GM19025 (cell line): ENCODE data around the gene KCNG3.
"Not testable (repeated sequence)": the region's sequence is repeated elsewhere in the genome, so short reads cannot be mapped to it uniquely, and the experiment has no call there.

Experiments
- ATAC-seq: cut with Tn5 transposase; IDR thresholded peaks from one replicate; pipeline ENCODE4 v1.9.1; 2021; ENCODE audit warnings: mild to moderate bottlenecking, low read depth, moderate library complexity; ENCODE audit not compliant: unreplicated experiment

Gene KCNG3

DNA sequence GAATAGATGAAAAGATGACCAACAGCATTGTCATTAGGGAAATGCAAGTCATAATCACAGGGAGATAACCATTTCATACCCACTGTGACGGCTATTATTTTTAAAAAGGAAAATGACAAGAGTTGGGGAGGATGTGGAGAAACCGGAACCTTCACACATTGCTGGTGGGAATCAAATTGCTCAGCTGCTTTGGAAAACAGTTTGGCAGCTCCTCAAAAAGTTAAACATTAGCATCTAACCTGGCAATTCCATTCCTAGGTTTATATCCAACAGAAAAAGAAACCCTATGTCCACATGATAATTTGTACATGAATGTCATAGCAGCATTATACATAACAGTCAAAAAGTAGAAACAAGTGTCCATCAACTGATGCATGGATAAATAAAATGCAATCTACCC is 58.2 kb downstream of the KCNG3 start:
- no peak for ATAC-seq

DNA sequence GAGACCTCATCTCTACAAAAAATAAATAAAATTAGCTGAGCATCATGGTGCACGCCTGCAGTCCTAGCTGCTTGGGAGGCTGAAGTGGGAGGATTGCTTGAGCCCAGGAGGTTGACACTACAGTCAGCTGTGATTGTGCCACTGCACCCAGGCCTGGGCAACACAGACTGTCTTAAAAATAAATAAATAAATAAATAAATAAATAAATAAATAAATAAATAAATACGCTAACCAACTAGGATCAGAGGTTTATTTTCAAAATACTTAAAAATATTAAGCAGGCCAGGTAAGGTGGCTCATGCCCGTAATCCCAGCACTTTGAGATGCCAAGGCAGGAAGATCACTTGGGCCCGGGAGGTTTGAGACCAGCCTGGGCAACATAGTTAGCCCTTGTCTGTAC is 63.6 kb downstream of the KCNG3 start:
- no peak for ATAC-seq

DNA sequence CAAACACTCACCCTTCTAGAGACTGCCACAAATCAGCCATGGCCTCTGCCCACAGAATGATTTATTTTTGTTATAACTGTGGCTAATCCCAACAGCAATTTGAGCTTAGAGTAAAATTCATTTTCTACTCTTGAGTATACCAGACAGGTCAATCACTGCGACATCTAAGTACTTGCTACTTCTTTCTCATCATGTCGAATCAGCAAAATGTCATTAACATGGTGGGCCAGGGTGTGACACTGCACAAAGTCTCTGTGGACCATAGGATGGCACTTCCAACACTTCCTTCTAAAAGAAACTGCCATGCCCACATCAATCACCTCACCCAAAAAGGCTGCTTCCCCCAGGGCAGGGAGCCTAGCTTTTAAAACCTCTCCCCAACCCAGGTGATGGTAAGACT is 64.4 kb downstream of the KCNG3 start:
- ATAC-seq, result no peak

DNA sequence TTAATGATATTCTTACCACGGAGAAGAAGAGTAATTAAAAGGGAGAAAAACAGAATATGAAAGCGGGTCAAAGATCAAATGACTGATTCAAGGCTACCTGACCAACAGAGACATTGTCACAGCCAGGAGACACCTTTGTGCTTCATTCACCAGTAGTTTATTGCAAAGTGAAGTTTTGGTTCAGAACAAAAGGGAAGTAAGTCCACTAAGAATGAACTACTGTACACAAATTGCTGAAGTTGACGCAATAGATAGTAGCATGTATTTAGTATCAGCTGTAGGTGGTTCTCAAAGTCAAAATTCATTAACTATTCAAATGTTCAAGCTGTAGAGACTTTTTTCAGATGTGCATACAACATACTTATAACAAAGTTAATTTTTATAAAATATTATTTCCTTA is 68.1 kb downstream of the KCNG3 start:
- no peak for ATAC-seq

DNA sequence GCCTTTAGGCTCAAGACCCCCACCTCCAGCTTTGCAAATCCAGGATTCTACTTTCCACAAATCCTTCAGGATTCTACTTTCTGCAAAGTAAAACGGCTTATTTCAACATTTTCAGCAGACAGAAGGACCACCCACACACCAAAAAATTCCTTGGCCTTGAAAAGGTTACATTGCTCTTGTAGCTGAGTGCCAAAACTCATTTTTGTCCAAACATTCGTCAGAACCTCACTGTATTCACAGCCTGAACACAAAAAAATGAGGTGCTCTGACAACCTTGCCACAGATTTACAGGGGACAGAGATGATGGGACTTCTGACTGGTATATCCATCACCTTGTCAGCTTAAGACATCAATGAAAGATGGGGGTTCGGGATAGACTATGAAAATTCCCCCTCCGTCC is 69.7 kb downstream of the KCNG3 start:
- ATAC-seq, result no peak

DNA sequence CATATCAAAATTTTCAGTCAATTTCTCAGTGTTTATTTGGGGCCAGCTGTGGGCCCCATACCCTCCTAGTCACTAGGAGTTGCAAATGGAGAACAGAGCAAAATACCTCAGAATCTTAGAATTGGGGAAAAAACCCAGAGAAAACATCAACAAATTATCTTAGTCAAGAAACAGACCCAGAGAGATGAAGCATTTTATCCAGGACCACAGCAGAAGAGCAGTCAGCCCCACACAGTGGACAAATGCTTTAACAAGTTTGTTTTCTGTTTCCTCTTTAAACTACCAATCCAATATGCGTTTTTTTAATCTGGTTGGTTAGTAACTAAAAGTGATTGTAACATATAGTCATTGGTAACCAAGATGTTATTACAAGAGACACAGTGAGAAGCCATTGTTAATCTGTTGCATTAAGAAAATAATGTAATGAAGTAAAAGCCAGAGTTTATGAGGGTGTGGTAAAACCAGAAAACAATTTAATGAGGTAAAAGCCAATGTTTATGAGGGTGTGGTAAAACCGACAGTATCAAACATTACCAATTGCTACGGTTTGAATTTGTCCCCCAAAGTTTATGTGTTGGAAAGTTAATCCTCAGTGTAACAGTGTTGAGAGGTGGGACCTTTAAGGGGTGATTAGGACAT is 72.1 kb downstream of the KCNG3 start:
- ATAC-seq, result no peak

DNA sequence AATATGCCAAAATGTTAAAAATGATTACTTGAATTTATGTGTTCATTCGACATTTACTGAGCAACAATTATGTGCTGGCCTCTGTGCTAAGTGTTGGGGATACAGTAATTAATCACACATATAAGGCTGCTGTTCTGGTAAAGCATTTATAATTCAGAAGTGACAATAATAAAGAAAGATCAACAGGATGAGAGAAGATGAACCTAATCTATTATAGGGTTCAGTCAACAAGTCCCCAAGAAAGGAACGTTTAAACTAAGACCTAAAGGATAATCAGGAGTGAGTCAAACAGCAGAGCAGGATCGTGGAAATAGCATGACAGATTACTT is 72.7 kb downstream of the KCNG3 start:
- ATAC-seq, result no peak

DNA sequence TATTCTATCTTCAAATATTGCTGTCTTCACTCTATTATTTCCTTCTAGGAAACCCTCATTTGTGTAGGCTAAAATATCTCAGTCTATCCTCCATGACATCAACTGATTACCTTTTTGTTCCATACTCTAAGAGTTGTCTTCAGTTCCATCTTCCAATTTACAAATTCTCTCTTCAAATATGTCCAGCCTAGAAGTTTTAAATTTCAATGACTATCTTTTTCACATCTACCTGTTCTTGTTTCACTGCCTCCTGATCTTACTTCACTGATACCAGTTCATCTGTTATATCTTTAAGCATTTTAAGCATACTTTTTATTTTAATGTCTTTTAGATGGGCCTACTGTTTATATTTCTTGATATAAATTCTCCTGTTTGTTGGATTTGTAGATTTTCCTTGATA is 79.1 kb downstream of the KCNG3 start:
- ATAC-seq, result no peak

DNA sequence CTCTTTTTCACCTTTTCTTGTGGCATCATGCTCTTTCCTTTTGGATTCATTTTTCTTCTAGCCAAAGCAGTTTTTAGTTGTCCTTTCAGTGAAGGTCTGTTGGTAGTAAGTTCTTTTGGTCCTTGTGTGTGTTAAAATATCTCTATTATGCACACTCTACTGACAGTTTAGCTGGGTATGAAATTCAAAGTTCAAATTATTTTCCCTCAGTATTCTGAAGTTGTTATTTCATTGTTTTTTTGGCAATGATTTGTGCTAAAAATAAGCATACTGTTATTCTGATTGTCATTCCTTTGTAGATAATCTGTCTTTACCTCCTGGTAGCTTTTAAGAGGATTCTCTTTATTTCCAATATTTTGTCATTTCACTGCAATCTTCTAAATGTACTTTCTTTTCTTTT is 79.6 kb downstream of the KCNG3 start:
- ATAC-seq, result no peak

DNA sequence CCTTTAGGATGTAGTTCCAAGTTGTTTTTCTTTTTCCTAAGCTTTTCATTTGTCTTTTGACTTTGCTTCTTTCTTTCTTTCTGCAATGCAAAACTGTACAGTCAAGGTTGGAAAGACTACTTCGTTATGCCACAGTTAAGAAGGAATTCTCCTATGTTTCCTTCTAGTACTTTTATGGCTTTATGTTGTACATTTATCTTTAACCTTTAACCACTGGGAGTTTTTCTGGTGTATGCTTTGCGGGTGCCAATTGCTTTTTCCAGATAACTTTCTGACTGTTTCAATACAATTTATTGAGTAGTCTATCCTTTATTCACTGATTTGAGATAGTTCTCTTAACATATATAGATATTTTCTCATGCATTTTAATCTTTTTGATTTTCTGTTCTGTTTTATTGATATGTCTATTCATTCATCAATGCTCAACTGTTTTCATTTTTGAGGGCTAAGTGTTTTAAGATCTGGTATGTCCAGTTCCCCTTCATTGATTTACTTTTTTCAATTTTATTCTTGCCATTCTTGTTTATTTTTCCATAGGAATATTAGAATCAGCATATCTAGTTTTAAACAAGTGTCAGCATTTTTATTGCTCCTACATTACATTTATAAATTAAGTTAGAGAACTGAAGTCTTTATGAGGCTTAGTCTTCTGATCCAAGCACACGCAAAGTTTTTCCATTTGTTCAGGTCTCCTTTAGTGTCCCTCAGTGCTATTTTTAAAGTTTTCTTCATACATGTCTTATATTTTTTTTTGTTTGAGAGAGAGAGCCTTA is 82.9 kb downstream of the KCNG3 start:
- no peak for ATAC-seq

DNA sequence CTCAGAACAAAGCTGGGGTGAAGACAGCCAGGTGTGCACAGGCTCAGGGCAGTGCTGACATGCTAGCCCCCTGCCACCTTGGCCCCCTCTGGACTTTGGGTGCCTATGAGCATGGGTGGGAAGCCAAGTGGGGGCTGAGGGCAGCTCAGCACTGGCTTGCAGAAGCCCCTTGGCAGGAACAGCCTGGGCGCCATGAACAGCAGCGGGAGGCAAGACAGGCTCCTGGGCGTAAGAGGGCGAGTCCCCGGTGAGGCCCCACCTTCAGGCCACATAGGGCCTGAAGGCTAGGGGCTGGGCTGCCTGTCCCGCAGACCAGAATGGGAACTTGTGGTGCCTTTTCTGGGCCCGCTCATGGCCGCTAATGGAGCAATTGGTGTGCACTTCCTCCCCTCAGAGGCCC is 85.8 kb downstream of the KCNG3 start:
- ATAC-seq, result no peak

DNA sequence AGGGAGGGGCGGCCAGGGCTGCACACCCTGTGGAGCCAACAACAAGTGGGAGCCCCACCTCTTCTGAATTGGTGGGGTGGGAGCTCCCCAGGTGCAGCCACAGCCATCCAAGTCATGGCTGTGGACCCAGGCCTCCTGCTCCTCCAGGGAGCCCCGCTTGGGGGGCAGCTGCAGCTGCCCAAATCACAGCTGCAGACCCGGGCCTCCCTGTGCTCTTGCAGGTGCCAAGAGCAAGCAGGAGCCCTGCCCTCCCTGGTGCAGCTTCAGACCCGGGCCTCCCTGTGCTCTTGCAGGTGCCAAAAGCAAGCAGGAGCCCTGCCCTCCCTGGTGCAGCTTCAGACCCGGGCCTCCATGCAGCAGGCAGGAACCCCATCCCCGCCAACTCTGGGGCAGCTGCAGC is 86.3 kb downstream of the KCNG3 start:
- ATAC-seq, result no peak

DNA sequence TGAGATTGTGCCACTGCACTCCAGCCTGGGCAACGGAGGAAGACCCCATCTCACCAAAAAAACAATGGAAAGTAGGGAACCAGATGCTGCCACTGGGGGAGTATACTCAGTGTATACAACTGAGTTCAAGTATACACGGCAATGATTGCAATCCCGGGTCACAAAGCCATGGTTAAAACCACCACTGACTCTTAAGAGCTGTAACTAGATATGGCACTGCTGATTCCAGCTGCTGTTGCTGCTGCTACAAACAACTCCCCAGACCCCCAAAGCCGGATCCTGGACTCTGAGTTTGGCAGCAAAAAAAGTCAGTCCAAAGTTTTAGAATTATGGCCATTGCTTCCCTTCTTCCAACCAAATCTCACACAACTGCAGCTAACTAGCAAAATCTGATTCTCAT is 89.1 kb downstream of the KCNG3 start:
- ATAC-seq, result no peak

DNA sequence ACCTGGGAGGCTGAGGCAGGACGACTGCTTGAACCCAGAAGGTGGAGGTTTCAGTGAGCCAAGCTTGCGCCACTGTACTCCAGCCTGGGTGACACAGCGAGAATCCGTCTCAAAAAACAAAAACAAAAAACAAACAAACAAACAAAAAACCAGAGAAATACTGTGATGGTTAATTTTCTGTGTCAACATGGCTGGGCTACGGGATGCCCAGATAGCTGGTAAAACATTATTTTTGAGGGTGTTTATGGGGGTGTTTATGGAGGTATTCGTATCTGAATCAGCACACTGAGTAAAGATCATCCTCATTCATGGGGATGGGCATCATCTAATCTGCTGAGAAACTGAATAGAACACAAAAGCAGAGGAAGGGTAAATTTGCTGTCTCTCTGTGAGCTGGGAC is 92.0 kb downstream of the KCNG3 start:
- ATAC-seq, result no peak

DNA sequence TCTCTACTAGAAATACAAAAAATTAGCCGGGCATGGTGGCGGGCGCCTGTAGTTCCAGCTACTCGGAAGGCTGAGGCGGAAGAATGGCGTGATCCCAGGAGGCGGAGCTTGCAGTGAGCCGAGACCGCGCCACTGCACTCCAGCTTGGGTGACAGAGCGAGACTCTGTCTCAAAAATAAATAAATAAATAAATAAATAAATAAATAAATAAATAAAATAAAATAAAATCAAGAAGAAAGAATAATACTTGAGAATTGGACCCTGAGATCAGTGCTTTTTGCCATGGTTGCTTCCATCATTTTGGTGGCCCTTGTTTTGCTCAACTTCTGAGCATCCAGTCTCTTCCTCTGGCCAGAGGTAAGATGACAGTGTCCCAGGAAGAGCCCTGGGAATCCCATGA is 95.7 kb downstream of the KCNG3 start:
- not testable (repeated sequence) for ATAC-seq

DNA sequence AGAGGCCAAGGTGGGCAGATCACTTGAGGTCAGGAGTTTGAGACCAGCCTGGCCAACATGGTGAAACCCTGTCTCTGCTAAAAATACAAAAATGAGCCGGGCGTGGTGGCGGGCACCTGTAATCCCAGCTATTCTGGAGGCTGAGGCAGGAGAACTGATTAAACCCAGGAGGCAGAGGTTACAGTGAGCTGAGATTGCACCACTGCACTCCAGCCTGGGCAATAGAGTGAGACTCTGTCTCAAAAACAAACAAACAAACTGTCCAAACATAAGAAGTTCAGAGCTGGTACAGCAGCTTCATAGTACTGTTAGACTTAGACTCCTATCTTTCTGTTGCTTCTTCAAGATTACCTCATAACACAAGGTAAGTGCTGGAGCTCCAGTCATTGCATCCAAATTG is 100.5 kb downstream of the KCNG3 start:
- not testable (repeated sequence) for ATAC-seq

DNA sequence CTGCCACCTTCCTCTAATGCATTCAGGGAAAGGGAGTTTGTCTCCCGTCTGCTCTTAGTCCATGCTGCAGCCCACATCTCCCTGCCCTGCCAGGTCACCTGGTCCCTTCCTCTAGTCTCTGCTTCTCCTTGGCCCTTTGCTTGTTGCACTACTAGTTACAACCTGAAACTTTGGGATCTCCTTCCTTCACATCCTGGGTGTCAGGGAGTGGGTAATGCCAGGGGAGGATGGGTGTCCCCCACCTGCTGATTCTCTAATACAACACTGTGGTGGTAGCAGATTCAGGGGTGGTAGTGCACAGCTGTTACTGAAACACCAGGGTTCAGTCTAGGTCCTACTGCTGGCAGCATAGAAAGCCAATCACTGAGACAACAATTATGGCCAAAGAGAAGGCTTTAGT is 101.6 kb downstream of the KCNG3 start:
- no peak for ATAC-seq
